SK-N-SH (cell line): ENCODE measurements around the gene GDPD3. TPM values are rescaled to one million over a fixed set of nuclear protein-coding genes. Genes with fewer than 3 reads are reported as not detected.

Experiments
- CTCF ChIA-PET: fragments of 300-600, 350-600 bp; formaldehyde crosslinking; extraction: SDS; loops from one replicate; lab custom pipeline; 2021; lab: Yijun Ruan, JAX
- POLR2A ChIA-PET: fragments of 350-600 bp; sonication (Branson Sonifier 250); formaldehyde crosslinking; extraction: SDS; loops from one replicate; lab custom pipeline; 2020; ENCODE audit warnings: antibody characterized with exemption, inconsistent platforms; lab: Yijun Ruan, JAX
- DNase-seq: peaks from one replicate; pipeline ENCODE4 v3.0.0; 2012
- H2AFZ ChIP-seq: fragments of 200-600 bp; sonication (generic); 2 replicates; pipeline ENCODE4 v1.8.1; 2016; ENCODE audit warnings: antibody characterized with exemption, mild to moderate bottlenecking, low read depth
- H3F3A ChIP-seq: fragments of 200-600 bp; sonication (generic); replicated peaks from 2 replicates; pipeline ENCODE3; 2016; ENCODE audit warnings: antibody characterized with exemption, mild to moderate bottlenecking; ENCODE audit not compliant: insufficient read depth
- H3K27ac ChIP-seq, 2 experiments: fragments of 200-500 bp in 1 of 2; fragments of 200-600 bp in 1 of 2; sonication (Bioruptor generic) in 1 of 2; sonication (generic), shearing (Covaris generic) in 1 of 2; 2 replicates each; pipeline versions ENCODE4 v1.5.1 to v1.6.1; 2014 to 2016; ENCODE audit warnings: low read depth in 2 of 2, inconsistent platforms in 1 of 2, low read length in 1 of 2, mild to moderate bottlenecking in 1 of 2, mixed read lengths in 1 of 2
- H3K27me3 ChIP-seq: fragments of 200-600 bp; sonication (generic), shearing (Covaris generic); 2 replicates; pipeline ENCODE4 v1.6.1; 2016; ENCODE audit warnings: mixed run types; ENCODE audit not compliant: insufficient read depth
- H3K36me3 ChIP-seq, 2 experiments: fragments of 200-500 bp in 1 of 2; fragments of 200-600 bp in 1 of 2; sonication (Bioruptor generic) in 1 of 2; sonication (generic) in 1 of 2; replicated peaks in 1 of 2; 2 replicates each; pipeline versions ENCODE3 to v1.5.1; 2014 to 2016; ENCODE audit warnings: low read length in 1 of 2, mild to moderate bottlenecking in 1 of 2; ENCODE audit not compliant: insufficient read depth in 2 of 2, control insufficient read depth in 1 of 2
- H3K4me1 ChIP-seq, 2 experiments: fragments of 200-500 bp in 1 of 2; fragments of 200-600 bp in 1 of 2; sonication (Bioruptor generic) in 1 of 2; sonication (generic), shearing (Covaris generic) in 1 of 2; 2 replicates each; pipeline versions ENCODE4 v1.5.1 to v1.6.1; 2014 to 2016; ENCODE audit warnings: low read depth in 1 of 2, low read length in 1 of 2, mixed run types in 1 of 2; ENCODE audit not compliant: insufficient read depth in 2 of 2, control insufficient read depth in 1 of 2
- H3K4me2 ChIP-seq: fragments of 200-600 bp; sonication (generic), shearing (Covaris generic); 2 replicates; pipeline ENCODE4 v1.6.1; 2017; ENCODE audit warnings: mixed run types
- H3K4me3 ChIP-seq, 2 experiments: fragments of 200-500 bp in 1 of 2; fragments of 200-600 bp in 1 of 2; sonication (Bioruptor generic) in 1 of 2; sonication (generic), shearing (Covaris generic) in 1 of 2; 2 replicates each; pipeline versions ENCODE4 v1.5.1 to v1.8.1; 2014 to 2016; ENCODE audit warnings: low read depth in 2 of 2, inconsistent platforms in 1 of 2, low read length in 1 of 2, mild to moderate bottlenecking in 1 of 2, mixed read lengths in 1 of 2, moderate library complexity in 1 of 2
- H3K79me2 ChIP-seq: fragments of 200-600 bp; sonication (generic); 2 replicates; pipeline ENCODE4 v1.8.1; 2017; ENCODE audit warnings: mild to moderate bottlenecking; ENCODE audit not compliant: insufficient read depth
- H3K9ac ChIP-seq: fragments of 200-600 bp; sonication (generic); 2 replicates; pipeline ENCODE4 v1.6.1; 2017; ENCODE audit warnings: mixed run types
- H3K9me2 ChIP-seq: fragments of 200-600 bp; sonication (generic); 2 replicates; pipeline ENCODE4 v1.6.1; 2017; ENCODE audit warnings: mixed run types
- H3K9me3 ChIP-seq: fragments of 200-600 bp; sonication (generic); 2 replicates; pipeline ENCODE4 v1.6.1; 2017; ENCODE audit warnings: mixed run types, mild to moderate bottlenecking, moderate library complexity
- H4K20me1 ChIP-seq: fragments of 200-600 bp; sonication (generic); 2 replicates; pipeline ENCODE4 v1.6.1; 2017; ENCODE audit warnings: mild to moderate bottlenecking, mixed run types; ENCODE audit not compliant: insufficient read depth
- CHD2 ChIP-seq: fragments of 150-350 bp; IDR thresholded peaks from 2 replicates; pipeline ENCODE4 v1.6.1; 2018; ENCODE audit warnings: low read length; ENCODE audit not compliant: partially characterized antibody
- CTCF ChIP-seq: fragments of 200-600 bp; sonication (generic); IDR thresholded peaks from 2 replicates; pipeline ENCODE4 v1.6.1; 2017; ENCODE audit warnings: antibody characterized with exemption, mild to moderate bottlenecking, moderate library complexity
- NRF1 ChIP-seq: IDR thresholded peaks from 2 replicates; pipeline ENCODE4 v1.6.1; 2012; ENCODE audit warnings: low read depth, mild to moderate bottlenecking, low read length
- PBX3 ChIP-seq: IDR thresholded peaks from 2 replicates; pipeline ENCODE4; 2012
- POLR2AphosphoS5 ChIP-seq: IDR thresholded peaks from 2 replicates; pipeline ENCODE4 v1.6.1; 2012; ENCODE audit warnings: low read depth, low read length
- RAD21 ChIP-seq: IDR thresholded peaks from 2 replicates; pipeline ENCODE4 v1.6.1; 2012; ENCODE audit warnings: mild to moderate bottlenecking, low read length
- RFX5 ChIP-seq: IDR thresholded peaks from 2 replicates; pipeline ENCODE4 v1.6.1; 2012; ENCODE audit warnings: mild to moderate bottlenecking, improper control_type of control experiment, low read length
- SMC3 ChIP-seq: IDR thresholded peaks from 2 replicates; pipeline ENCODE4 v1.6.1; 2012; ENCODE audit warnings: low read depth, low read length, improper control_type of control experiment
- TEAD4 ChIP-seq: IDR thresholded peaks from 2 replicates; pipeline ENCODE4 v1.4.0; 2012; ENCODE audit warnings: mild to moderate bottlenecking, borderline replicate concordance; ENCODE audit not compliant: insufficient read depth
- WGBS: methylation state at CpG from one replicate; pipeline ENCODE4 v1.1.6; 2017; ENCODE audit warnings: low lambda C conversion rate; 5-methylcytosine and 5-hydroxymethylcytosine counted together
- polyA plus RNA-seq, 3 experiments: library from polyadenylated mRNA; depleted of rRNA; stranded (reverse); fragments of >200 nt; gene quantifications; 2 replicates each; pipeline ENCODE4 v1.2.3, GENCODE V29; 2012

GDPD3 gene
- polyA plus RNA-seq, 1 of the 3 experiments (the other 2 are of a cell fraction) = 2.3 TPM

DNA sequence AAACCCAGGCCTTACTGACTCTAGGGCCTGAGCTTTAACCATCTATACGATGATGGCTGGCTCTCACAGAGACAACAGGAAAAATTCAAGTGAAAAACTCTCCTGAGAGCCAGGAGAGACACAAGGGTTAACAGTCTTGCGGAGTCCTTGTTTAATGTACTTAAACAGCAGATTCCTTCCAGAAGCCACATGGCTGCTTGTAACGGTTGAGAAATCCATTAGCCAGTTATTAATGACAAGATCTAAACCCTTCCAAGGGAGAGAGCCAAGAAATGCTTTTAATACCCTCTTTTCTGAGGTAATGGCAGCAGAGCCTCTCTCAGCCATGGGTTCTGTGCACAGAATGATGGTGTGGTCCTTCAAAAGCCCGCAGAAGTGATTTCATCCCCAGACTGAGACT is 53.0 kb downstream of the GDPD3 start (continued):
- TF ChIP-seq PBX3 (no peak), CHD2 (no peak), RFX5 (no peak), RAD21 (no peak)

GRCh38 chr16:30054959-30055553 is 58.3 kb downstream of the GDPD3 start:
- POLR2A ChIA-PET = interaction anchor here (0.7 to 1.4 kb wide), 2 partner anchors 8 to 10 kb away, joined by 3 to 4 read pairs; partner anchors contain the start of gene ALDOA
- H3K4me1 ChIP-seq = peaks cover 5% of the 10 kb centered on the region in 2 experiments; a peak in 2 of 4 replicates
- TF ChIP-seq NRF1 = no peak
- TF ChIP-seq SMC3 = no peak; the same call in 1 of the 2 replicates
- peak; percentile 57 for TF ChIP-seq CTCF
- TF ChIP-seq POLR2AphosphoS5 = no peak
- TF ChIP-seq RAD21 = 0 out of 2 replicates have a peak, but pooled peaks have one; percentile 4
- no peak for TF ChIP-seq TEAD4
- peak overlapping the region; percentile 47; the same call in 1 of the 2 replicates for H3K4me2 ChIP-seq
- H3K9me2 ChIP-seq = no peaks in the 10 kb centered on the region
- WGBS = 54% methylated on average over 6 of the region's 10 CpGs
- H3K36me3 ChIP-seq = peaks cover 0 to 7% of the 10 kb centered on the region in 2 experiments
- H3K9me3 ChIP-seq = no peaks in the 10 kb centered on the region
- H3K9ac ChIP-seq = no peak overlapping the region
- peak; percentile 56 for DNase-seq
- no peaks in the 10 kb centered on the region for H4K20me1 ChIP-seq
- peaks cover 36% of the 10 kb centered on the region; the same call in 1 of the 2 replicates for H3K79me2 ChIP-seq
- no peak overlapping the region for H3K27ac ChIP-seq
- peak overlapping the region in 1 of 2 experiments; percentile 31; a peak in 1 of 4 replicates for H3K4me3 ChIP-seq
- H2AFZ ChIP-seq = no peak overlapping the region
- no peaks in the 10 kb centered on the region for H3K27me3 ChIP-seq
- H3F3A ChIP-seq = peaks cover 22% of the 10 kb centered on the region
- CTCF ChIA-PET = interaction anchor here (0.8 to 4.6 kb wide), 8 partner anchors 9 to 247 kb away, joined by 3 to 24 read pairs (median 5); partner anchors contain the start of genes TBX6 and TLCD3B

Other genes starting within 250 kb of the GDPD3 start
- 26.6 and 59.8 TPM in 2 replicates for gene SEZ6L2, start 214.0 kb downstream of the GDPD3 start, polyA plus RNA-seq (2012; rRNA removed)
- gene ASPHD1, start 213.0 kb downstream of the GDPD3 start, polyA plus RNA-seq (2012; rRNA removed) = 29.0 and 35.1 TPM in 2 replicates
- 28.5 and 31.0 TPM in 2 replicates for gene KCTD13, start 187.3 kb downstream of the GDPD3 start, polyA plus RNA-seq (2012; rRNA removed)
- 95.0 and 101 TPM in 2 replicates for gene TMEM219, start 151.5 kb downstream of the GDPD3 start, polyA plus RNA-seq (2012; rRNA removed)
- 21.9 and 23.1 TPM in 2 replicates for gene TAOK2, start 139.7 kb downstream of the GDPD3 start, polyA plus RNA-seq (2012; rRNA removed)
- gene HIRIP3, start 117.9 kb downstream of the GDPD3 start, polyA plus RNA-seq (2012; rRNA removed) = 15.4 and 18.9 TPM in 2 replicates
- gene INO80E, start 117.3 kb downstream of the GDPD3 start, polyA plus RNA-seq (2012; rRNA removed) = 43.9 and 46.6 TPM in 2 replicates
- gene DOC2A, start 102.5 kb downstream of the GDPD3 start, polyA plus RNA-seq (2012; rRNA removed) = 10.3 and 10.4 TPM in 2 replicates
- gene C16orf92, start 90.3 kb downstream of the GDPD3 start, polyA plus RNA-seq (2012; rRNA removed) = not detected in 2 replicates
- 2.3 and 3.8 TPM in 2 replicates for gene TLCD3B, start 82.3 kb downstream of the GDPD3 start, polyA plus RNA-seq (2012; rRNA removed)
- 437 and 641 TPM in 2 replicates for gene ALDOA, start 47.8 kb downstream of the GDPD3 start, polyA plus RNA-seq (2012; rRNA removed)
- gene PPP4C, start 37.5 kb downstream of the GDPD3 start, polyA plus RNA-seq (2012; rRNA removed) = 325 and 339 TPM in 2 replicates
- gene TBX6, start 21.6 kb downstream of the GDPD3 start, polyA plus RNA-seq (2012; rRNA removed) = 0.16 and 0.18 TPM in 2 replicates
- 24.5 and 36.6 TPM in 2 replicates for gene YPEL3, start 17.3 kb downstream of the GDPD3 start, polyA plus RNA-seq (2012; rRNA removed)
- gene MAPK3, start 9.7 kb upstream of the GDPD3 start, polyA plus RNA-seq (2012; rRNA removed) = 65.6 and 67.3 TPM in 2 replicates
- gene CORO1A, start 70.1 kb upstream of the GDPD3 start, polyA plus RNA-seq (2012; rRNA removed) = 13.0 and 13.5 TPM in 2 replicates
- 660 and 726 TPM in 2 replicates for gene BOLA2B, start 80.1 kb upstream of the GDPD3 start, polyA plus RNA-seq (2012; rRNA removed)
- 45.0 and 68.8 TPM in 2 replicates for gene SLX1A, start 80.3 kb upstream of the GDPD3 start, polyA plus RNA-seq (2012; rRNA removed)
- gene SULT1A3, start 85.7 kb upstream of the GDPD3 start, polyA plus RNA-seq (2012; rRNA removed) = 20.4 and 24.1 TPM in 2 replicates
- 1.9 and 5.3 TPM in 2 replicates for gene NPIPB13, start 134.9 kb upstream of the GDPD3 start, polyA plus RNA-seq (2012; rRNA removed)
- 80.8 and 85.3 TPM in 2 replicates for gene CD2BP2, start 241.8 kb upstream of the GDPD3 start, polyA plus RNA-seq (2012; rRNA removed)